ENCODE results near the gene PLD5. TPM values are rescaled to one million over a fixed set of nuclear protein-coding genes. Genes with fewer than 3 reads are reported as not detected.
"Not testable (repeated sequence)": the region's sequence is repeated elsewhere in the genome, so short reads cannot be mapped to it uniquely, and the experiment has no call there.

PLD5 gene
- total RNA-seq, 3 donors from 2014 or later (not counting 1 experiment from before 2014, with no cell fraction given), result not detected

DNA sequence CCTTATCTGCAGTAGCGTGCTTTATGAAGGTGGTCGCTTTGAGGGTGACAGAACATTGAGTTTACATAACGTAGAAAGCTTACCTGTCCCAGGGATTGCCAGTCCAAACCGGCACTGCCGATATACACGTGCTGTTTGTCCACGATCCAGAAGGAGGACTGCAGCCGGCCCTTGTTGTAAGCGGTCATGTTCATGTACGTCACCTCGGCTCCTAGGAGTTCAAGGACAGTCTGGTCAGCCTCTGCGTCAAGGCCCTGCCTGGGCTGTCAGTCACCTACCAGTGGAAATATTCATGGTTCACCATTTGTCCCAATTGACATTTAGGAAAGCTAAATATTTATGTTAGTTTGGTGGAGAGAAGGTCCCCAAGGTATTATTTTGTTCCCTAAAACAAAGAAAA lies 304.6 kb downstream of the PLD5 start:
- Histone ChIP-seq H3K4me3 (ENCODE audit: low read length) (no peak overlapping the region), H3K9me3 (ENCODE audit: control insufficient read depth, insufficient read depth, low read length) (peaks cover 3% of the 10 kb centered on the region), H3K36me3 (ENCODE audit: control insufficient read depth, insufficient read depth, low read length) (no peaks in the 10 kb centered on the region), H3K27ac (ENCODE audit: low read length) (no peak overlapping the region), H3K27me3 (ENCODE audit: control insufficient read depth, insufficient read depth, low read length) (no peaks in the 10 kb centered on the region), H3K4me1 (ENCODE audit: control insufficient read depth, insufficient read depth, low read length) (no peaks in the 10 kb centered on the region)
- no peak for TF ChIP-seq CTCF (IDR thresholded peaks at IDR 0.05)
- 91% methylated on average over 12 of the region's 12 CpGs for WGBS (ENCODE audit: insufficient coverage)
- Mint-ChIP-seq H3K27me3 (ENCODE audit: low read depth in 2 of 2) (no peaks in the 10 kb centered on the region), H3K9me3 (peaks cover 2 to 7% of the 10 kb centered on the region in 2 donors), H3K36me3 (no peaks in the 10 kb centered on the region), H3K27ac (no peak overlapping the region), H3K4me1 (no peaks in the 10 kb centered on the region), H3K4me3 (no peak overlapping the region)
- DNase-seq (no peak), ATAC-seq (no peak)
- intact Hi-C loops (cut with micrococcal nuclease), result no loop called here

GRCh38 chr1:242219298-242219901 lies 305.1 kb downstream of the PLD5 start:
- Mint-ChIP-seq H3K4me1 (no peaks in the 10 kb centered on the region), H3K36me3 (no peaks in the 10 kb centered on the region), H3K9me3 (peaks cover 2 to 7% of the 10 kb centered on the region in 2 donors), H3K4me3 (no peak overlapping the region), H3K27ac (no peak overlapping the region), H3K27me3 (ENCODE audit: low read depth in 2 of 2) (no peaks in the 10 kb centered on the region)
- peaks cover 3% of the 10 kb centered on the region for H3K9me3 ChIP-seq (ENCODE audit: control insufficient read depth, insufficient read depth, low read length)
- TF ChIP-seq CTCF (IDR thresholded peaks at IDR 0.05), result no peak
- ATAC-seq (no peak), DNase-seq (no peak)
- no peaks in the 10 kb centered on the region for H3K36me3 ChIP-seq (ENCODE audit: control insufficient read depth, insufficient read depth, low read length)
- no peak overlapping the region for H3K4me3 ChIP-seq (ENCODE audit: low read length)
- H3K4me1 ChIP-seq (ENCODE audit: control insufficient read depth, insufficient read depth, low read length), result no peaks in the 10 kb centered on the region
- 86% methylated on average over 2 of the region's 2 CpGs for WGBS (ENCODE audit: insufficient coverage)
- intact Hi-C loops (cut with micrococcal nuclease), result no loop called here
- H3K27ac ChIP-seq (ENCODE audit: low read length), result no peak overlapping the region
- H3K27me3 ChIP-seq (ENCODE audit: control insufficient read depth, insufficient read depth, low read length), result no peaks in the 10 kb centered on the region

GRCh38 chr1:242216368-242216767 lies 308.1 kb downstream of the PLD5 start:
- H3K9me3 Mint-ChIP-seq, result peaks cover 2 to 5% of the 10 kb centered on the region in 2 donors
- ATAC-seq (no peak), DNase-seq (no peak)
- H3K27ac ChIP-seq (ENCODE audit: low read length), result no peak overlapping the region
- no peaks in the 10 kb centered on the region for H3K36me3 Mint-ChIP-seq
- WGBS (ENCODE audit: insufficient coverage), result 69% methylated on average over 4 of the region's 4 CpGs
- H3K4me1 Mint-ChIP-seq, result no peaks in the 10 kb centered on the region
- H3K27me3 Mint-ChIP-seq (ENCODE audit: low read depth in 2 of 2), result no peaks in the 10 kb centered on the region
- peaks cover 3% of the 10 kb centered on the region for H3K9me3 ChIP-seq (ENCODE audit: control insufficient read depth, insufficient read depth, low read length)
- intact Hi-C loops (cut with micrococcal nuclease), result no loop called here
- H3K27me3 ChIP-seq (ENCODE audit: control insufficient read depth, insufficient read depth, low read length), result no peaks in the 10 kb centered on the region
- H3K4me3 Mint-ChIP-seq, result no peak overlapping the region
- no peak for TF ChIP-seq CTCF (IDR thresholded peaks at IDR 0.05)
- no peaks in the 10 kb centered on the region for H3K4me1 ChIP-seq (ENCODE audit: control insufficient read depth, insufficient read depth, low read length)
- no peaks in the 10 kb centered on the region for H3K36me3 ChIP-seq (ENCODE audit: control insufficient read depth, insufficient read depth, low read length)
- no peak overlapping the region for H3K27ac Mint-ChIP-seq
- H3K4me3 ChIP-seq (ENCODE audit: low read length), result no peak overlapping the region

- H3K9me3 Mint-ChIP-seq; H3K4me1 ChIP-seq (ENCODE audit: control insufficient read depth, insufficient read depth, low read length); DNase-seq; intact Hi-C loops (cut with micrococcal nuclease); H3K36me3 Mint-ChIP-seq; H3K4me1 Mint-ChIP-seq; ATAC-seq; H3K27ac Mint-ChIP-seq; H3K4me3 Mint-ChIP-seq; H3K27me3 ChIP-seq (ENCODE audit: control insufficient read depth, insufficient read depth, low read length); H3K27me3 Mint-ChIP-seq (ENCODE audit: low read depth in 2 of 2); H3K36me3 ChIP-seq (ENCODE audit: control insufficient read depth, insufficient read depth, low read length); H3K27ac ChIP-seq (ENCODE audit: low read length); H3K9me3 ChIP-seq (ENCODE audit: control insufficient read depth, insufficient read depth, low read length); H3K4me3 ChIP-seq (ENCODE audit: low read length): not testable (repeated sequence)
- 88% methylated on average over 3 of the region's 3 CpGs for WGBS (ENCODE audit: insufficient coverage)
These were observed 310.0 kb downstream of the PLD5 start for GRCh38 chr1:242214455-242214854.

DNA sequence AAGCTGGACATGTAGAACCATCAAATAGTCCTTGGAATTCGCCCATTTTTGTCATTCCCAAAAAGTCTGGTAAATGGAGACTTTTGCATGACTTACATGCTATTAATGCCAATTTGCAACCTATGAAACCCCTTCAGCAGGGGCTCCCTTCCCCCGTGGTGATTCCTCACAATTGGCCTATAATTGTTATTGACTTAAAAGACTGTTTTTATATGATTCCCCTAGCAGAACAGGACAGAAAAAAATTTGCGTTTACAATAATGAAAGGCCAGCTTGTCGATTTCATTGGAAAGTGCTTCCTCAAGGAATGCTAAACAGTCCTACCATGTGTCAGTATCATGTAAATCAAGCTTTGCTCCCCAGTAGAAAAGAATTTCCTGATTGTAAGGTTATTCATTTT lies 311.5 kb downstream of the PLD5 start:
- intact Hi-C loops (cut with micrococcal nuclease); H3K4me3 Mint-ChIP-seq; DNase-seq; H3K9me3 Mint-ChIP-seq; H3K36me3 Mint-ChIP-seq; H3K27ac ChIP-seq (ENCODE audit: low read length); H3K4me1 Mint-ChIP-seq; H3K4me3 ChIP-seq (ENCODE audit: low read length); H3K27me3 ChIP-seq (ENCODE audit: control insufficient read depth, insufficient read depth, low read length); H3K27ac Mint-ChIP-seq; H3K27me3 Mint-ChIP-seq (ENCODE audit: low read depth in 2 of 2); H3K36me3 ChIP-seq (ENCODE audit: control insufficient read depth, insufficient read depth, low read length); ATAC-seq; H3K4me1 ChIP-seq (ENCODE audit: control insufficient read depth, insufficient read depth, low read length); H3K9me3 ChIP-seq (ENCODE audit: control insufficient read depth, insufficient read depth, low read length): not testable (repeated sequence)
- WGBS (ENCODE audit: insufficient coverage), result 68% methylated on average over 4 of the region's 4 CpGs
